ENCODE data around the gene TEDC2.

DNA sequence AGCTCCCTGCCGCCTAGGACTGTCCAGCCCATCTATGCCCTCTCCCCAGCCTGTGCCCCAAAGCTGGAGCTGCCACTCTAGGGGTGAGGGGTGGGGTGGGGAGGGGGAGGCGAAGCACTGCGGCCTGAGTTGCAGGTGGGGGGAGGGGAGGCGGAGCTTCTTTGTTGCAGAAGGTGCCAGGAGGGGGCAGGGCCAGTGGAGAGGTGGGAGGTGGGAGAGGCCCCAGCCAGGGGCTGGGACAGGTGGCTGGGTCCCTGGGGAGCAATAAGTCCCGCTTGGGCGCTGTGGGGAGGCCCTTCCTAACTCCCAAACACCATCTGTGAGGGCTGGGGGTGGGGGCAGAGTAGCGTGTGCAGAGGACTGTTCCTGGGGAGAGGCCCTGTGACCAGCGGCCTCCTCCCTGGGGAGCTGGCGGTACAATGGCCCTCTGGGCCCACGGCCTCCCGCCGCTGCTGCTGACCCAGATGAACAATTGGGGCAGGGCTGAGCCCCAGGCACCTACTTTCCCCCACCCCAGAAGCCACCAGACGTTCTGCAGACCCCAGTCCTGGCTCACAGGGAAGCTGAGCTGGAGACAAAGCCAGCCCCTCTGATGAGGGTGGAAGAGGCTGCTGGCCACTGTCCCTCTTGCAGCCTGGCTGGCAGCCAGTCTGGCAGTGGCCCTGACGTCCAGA lies 9.0 kb downstream of the TEDC2 start:
- TF ChIP-seq CTCF (conservative IDR thresholded peaks at IDR 0.05; ENCODE audit: low read depth, low read length), result no peak
- no peak for TF ChIP-seq EZH2 (IDR thresholded peaks at IDR 0.05; ENCODE audit: borderline replicate concordance, low read depth, low read length, poor library complexity, severe bottlenecking)
